Measurements from ENCODE around the gene PPY.
"Not testable (repeated sequence)": the region's sequence is repeated elsewhere in the genome, so short reads cannot be mapped to it uniquely, and the experiment has no call there.

PPY gene

DNA sequence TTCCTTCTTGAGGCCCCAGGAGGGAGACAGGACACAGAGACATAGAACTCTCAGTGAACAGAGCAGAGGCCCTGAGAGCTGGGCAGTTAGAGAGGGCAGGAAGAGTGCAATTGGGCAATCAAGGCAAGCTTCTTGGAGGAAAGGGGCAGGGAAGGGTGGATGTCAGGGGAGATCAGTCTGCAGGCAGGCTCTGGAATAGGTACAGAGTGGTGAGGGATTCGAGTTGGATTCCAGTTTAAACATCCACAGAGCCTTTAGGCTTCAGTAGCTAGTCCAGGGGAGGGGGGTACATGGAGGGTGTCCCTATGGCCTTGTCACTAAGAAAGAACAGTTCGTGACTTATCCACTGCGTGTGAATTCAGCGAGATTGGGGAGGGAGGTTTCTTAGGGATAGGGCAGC is 9.5 kb upstream of the PPY start:
- no peak overlapping the region for H3K4me3 ChIP-seq (ENCODE audit: low read length)
- DNase-seq (ENCODE audit: low read depth), result no peak

DNA sequence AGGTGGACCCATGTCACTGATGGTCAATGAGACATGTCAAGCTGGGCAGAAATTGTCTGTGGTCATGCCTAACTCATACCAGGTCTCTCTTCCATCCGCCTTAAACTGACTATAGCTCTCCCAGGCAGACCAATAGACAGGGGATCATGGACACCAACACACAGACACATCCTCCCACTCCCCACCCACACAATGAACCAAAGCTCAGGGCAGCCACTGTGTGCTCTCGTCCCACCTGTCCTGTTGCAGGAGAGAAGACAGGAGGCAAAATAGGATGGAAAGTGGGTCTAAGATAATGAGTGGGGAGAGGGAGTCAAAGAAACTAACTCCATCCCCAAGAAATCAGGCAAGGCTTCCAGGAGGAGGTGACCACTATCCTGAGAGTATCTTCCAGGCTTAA is 8.3 kb upstream of the PPY start:
- TF ChIP-seq, protein P1, sequence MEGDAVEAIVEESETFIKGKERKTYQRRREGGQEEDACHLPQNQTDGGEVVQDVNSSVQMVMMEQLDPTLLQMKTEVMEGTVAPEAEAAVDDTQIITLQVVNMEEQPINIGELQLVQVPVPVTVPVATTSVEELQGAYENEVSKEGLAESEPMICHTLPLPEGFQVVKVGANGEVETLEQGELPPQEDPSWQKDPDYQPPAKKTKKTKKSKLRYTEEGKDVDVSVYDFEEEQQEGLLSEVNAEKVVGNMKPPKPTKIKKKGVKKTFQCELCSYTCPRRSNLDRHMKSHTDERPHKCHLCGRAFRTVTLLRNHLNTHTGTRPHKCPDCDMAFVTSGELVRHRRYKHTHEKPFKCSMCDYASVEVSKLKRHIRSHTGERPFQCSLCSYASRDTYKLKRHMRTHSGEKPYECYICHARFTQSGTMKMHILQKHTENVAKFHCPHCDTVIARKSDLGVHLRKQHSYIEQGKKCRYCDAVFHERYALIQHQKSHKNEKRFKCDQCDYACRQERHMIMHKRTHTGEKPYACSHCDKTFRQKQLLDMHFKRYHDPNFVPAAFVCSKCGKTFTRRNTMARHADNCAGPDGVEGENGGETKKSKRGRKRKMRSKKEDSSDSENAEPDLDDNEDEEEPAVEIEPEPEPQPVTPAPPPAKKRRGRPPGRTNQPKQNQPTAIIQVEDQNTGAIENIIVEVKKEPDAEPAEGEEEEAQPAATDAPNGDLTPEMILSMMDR (conservative IDR thresholded peaks at IDR 0.05; ENCODE audit: low read depth, low read length), result no peak
- no peak for DNase-seq (ENCODE audit: low read depth)
- no peak overlapping the region for H3K4me3 ChIP-seq (ENCODE audit: low read length)

More for the DNA sequence above, 9.5 kb upstream of the PPY start:
- TF ChIP-seq, protein P1 (conservative IDR thresholded peaks at IDR 0.05; ENCODE audit: low read depth, low read length), result no peak

DNA sequence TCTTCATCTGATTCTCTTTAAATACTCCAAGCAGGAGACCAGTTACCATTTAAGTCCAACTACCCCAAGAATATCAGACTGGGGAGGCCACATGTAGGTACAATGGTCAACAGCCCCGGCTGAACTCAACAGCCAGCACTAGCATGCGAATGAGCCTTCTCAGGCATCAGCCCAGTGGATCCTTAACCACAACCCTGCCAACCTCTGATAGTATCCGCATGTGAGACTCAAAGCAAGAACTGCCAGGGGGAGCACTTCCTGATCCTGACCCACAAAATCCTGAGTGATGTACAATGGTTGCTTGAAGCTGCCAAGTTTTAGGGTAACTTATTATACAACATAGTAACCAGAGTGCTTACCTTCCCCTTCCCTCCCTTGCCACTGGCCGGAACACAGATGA is 7.5 kb upstream of the PPY start:
- H3K4me3 ChIP-seq (ENCODE audit: low read length), result no peak overlapping the region
- TF ChIP-seq, protein P1 (conservative IDR thresholded peaks at IDR 0.05; ENCODE audit: low read depth, low read length), result peak; percentile 25
- no peak for DNase-seq (ENCODE audit: low read depth)

DNA sequence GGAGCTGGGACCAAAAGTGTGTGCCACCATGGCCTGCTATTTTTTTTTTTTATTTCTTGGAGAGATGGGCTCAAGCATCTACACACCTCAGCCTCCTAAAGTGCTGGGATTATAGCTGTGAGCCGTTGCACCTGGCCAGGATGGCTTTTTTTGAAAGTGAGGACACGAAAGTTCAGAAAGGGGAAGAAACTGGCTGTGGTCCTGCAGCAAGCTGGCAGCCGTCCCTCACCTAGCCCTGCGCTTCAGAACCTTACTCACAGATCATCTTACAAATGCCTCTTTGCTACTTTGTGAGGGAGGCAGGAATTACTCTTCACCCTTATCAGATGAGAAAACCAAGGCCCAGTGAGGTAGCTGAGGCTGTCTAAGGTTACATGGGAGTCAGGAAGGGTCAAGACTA is 4.5 kb upstream of the PPY start:
- TF ChIP-seq, protein P1 (conservative IDR thresholded peaks at IDR 0.05; ENCODE audit: low read depth, low read length), result no peak
- H3K4me3 ChIP-seq (ENCODE audit: low read length), result no peak overlapping the region
- no peak for DNase-seq (ENCODE audit: low read depth)

DNA sequence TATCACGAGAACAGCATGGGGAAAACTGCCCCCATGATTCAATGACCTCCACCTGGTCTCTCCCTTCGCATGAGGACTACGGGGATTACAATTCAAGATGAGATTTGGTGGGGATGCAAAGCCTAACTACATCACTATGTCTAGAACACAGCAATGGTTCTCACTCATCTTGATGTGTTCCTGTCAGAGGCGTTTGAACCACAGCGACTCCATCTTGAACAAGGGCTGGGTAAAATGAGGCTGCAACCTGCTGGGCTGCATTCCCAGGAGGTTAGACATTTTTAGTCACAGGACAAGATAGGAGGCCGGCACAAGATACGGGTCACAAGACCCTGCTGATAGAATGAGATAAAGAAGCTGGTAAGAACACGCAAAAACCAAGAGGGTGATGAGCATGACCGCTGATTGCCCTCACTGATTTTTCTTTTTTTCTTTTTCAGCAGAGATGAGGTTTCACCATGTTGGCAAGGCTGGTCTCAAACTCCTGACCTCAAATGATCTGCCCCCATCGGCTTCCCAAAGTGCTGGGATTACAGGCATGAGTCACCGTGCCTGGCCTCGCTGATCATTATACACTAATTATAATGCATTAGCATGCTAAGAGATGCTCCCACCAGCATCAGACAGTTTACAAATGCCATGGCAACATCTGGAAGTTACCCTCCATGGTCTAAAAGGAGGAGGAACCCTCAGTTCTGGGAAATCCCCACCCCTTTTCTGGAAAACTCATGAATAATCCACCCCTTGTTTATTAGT is 3.0 kb upstream of the PPY start:
- TF ChIP-seq, protein P1 (conservative IDR thresholded peaks at IDR 0.05; ENCODE audit: low read depth, low read length), result no peak
- no peak overlapping the region for H3K4me3 ChIP-seq (ENCODE audit: low read length)
- DNase-seq (ENCODE audit: low read depth), result no peak

DNA sequence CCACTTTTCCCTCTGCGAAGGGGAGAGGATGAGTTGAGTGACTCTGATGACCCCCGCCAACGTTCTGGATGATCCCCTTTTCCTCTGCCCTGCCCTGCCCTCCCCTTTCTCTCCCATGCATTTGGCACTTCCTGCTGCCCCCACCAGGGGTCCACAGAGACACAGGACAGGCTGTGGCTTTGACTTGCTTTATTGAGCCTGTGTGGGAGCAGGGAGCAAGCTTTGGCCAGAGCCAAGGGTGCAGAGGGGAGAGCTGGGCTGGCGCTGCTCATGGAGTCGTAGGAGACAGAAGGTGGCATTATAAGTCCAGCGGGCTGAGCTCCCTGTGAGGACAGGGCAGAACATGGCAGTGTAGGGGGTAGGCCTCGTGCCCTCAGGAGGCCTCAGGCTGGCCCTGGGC is 1.6 kb downstream of the PPY start:
- H3K4me3 ChIP-seq (ENCODE audit: low read length), result no peak overlapping the region
- TF ChIP-seq, protein P1 (conservative IDR thresholded peaks at IDR 0.05; ENCODE audit: low read depth, low read length), result peak; percentile 88
- DNase-seq (ENCODE audit: low read depth), result no peak

DNA sequence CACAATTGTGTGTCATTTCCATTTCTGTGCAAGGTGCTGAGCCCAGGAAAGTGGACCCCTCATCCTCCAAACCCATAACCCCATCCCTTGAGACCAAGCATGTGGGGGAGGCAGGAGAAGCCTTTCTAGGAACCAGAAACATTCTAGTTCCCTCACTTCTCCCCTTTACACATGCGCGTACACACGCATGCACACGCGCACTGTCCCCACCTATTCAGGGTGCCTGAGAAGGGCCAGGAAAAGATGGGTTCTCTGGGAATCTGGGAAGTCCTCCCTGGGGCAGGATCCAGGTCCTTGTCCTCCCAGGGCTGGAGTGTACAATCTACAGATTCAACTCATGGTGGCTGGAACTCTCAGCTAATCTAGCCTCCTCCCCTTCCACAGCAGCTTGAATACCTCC is 2.4 kb downstream of the PPY start:
- H3K4me3 ChIP-seq (ENCODE audit: low read length), result no peak overlapping the region
- TF ChIP-seq, protein P1 (conservative IDR thresholded peaks at IDR 0.05; ENCODE audit: low read depth, low read length), result no peak
- DNase-seq (ENCODE audit: low read depth), result no peak

DNA sequence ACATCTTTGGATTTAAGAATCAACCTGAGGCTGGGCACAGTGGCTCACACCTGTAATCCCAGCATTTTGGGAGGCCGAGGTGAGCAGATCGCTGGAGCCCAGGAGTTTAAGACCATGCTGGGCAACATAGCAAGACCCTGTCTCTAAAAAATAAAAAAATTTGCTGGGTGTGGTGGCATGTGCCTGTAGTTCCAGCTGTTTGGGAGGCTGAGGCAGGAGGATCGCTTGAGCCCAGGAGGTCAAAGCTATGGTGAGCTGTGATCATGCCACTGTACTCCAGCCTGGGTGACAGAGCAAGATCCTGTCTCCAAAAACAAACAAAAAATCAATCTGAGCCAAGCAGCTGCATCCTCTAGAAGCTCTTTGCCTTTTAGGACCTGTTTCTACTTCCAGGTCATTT is 2.8 kb downstream of the PPY start:
- H3K4me3 ChIP-seq (ENCODE audit: low read length); DNase-seq (ENCODE audit: low read depth): not testable (repeated sequence)
